Fibroblast of skin of right quadriceps (primary cell): ENCODE data around the gene RYR3.
"Not testable (repeated sequence)": the region's sequence is repeated elsewhere in the genome, so short reads cannot be mapped to it uniquely, and the experiment has no call there.

Experiments used
- DNase-seq: peaks from one replicate; pipeline ENCODE4 v3.0.0-alpha.2; 2013

RYR3 gene

DNA sequence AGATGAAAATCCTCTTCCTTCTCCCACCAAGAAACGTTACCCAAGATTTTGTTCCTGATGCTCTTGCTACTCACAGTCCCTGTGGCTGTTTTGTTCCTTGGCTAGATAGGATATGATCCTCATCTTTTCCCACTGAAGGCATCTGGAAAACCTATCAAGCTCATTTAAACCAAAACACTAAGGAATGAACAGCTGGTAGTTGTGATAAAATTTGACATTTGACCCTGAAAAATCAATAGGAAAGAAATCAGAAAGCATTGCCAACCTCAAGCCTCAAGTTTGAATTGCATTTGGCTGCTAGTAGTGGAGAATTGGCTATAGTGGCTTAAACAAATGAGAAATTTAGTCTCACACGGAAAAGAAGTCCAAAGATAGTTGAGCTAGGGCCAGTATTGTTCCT lies 486.9 kb downstream of the RYR3 start:
- DNase-seq, result no peak

DNA sequence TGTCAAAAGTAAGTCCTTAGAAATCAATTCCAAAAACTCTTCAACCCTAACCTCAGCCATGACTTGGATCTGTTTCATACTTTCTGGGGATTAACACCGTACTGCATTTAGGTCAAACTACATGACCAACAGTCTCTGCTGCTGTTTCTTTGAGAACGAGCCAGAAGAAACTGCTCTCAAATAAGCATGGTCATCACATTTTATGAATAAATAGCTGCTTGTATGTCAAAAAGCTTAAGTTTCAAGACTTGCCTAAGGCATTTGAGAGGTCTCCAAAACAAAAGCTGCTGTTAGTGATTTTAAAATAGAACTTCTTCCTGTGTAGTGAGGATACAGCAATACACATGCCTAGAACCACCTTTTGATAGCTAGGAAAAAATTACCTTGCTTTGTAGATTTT lies 491.2 kb downstream of the RYR3 start:
- DNase-seq, result no peak

DNA sequence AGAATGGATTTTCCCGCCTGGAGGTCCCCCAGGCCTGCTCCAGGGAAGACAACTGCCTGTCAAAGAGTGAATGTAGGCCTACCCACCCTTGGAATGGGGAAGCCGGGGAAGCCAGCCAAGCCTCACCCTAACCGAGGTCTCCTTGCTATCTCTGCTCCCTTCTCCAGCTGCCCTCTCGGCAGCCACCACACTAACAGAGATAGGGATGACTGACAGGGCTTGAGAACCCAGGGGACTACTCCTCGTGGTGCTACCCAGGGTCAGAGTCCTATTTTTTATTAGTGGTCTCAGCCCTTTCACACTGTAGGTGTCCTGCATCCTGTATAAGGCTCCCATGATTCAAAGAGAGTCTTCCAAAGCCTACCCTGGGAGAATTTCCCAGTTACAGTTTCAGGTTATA lies 496.9 kb downstream of the RYR3 start:
- DNase-seq, result no peak

DNA sequence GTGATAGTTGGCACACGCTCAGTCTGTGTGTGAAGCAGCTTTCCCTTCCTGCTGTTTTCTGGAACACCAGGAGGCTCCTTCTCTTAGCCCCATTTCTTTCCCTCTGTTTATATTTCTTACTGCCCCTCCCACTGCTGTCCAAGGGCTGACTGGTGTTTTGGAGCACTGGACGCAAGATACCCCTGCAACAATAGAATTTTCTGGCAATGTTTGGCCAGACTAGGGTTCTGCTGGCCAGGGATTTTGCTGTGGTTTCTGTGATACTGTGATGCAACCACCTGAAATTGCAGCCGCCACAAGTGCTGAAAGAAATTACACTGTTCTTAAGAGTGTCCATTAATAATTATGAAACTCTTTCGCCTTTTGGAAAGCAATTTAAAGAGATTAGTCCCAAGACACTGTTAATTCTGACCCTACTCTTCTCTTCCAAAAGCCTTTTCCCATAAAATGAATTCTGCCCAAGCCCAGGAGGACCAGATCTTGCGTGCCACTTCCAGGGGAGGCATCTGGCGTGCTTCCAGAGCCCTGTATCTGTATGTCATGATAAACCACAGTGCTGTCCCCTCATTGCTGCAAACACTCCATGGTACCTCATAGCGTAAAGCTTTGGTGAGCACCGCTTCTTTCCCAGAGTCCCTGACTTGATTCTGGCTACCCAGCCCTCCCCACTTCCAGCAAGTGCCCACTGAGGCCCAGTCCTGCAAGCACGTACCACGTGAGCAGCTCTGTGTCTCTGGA lies 498.1 kb downstream of the RYR3 start:
- DNase-seq, result no peak

DNA sequence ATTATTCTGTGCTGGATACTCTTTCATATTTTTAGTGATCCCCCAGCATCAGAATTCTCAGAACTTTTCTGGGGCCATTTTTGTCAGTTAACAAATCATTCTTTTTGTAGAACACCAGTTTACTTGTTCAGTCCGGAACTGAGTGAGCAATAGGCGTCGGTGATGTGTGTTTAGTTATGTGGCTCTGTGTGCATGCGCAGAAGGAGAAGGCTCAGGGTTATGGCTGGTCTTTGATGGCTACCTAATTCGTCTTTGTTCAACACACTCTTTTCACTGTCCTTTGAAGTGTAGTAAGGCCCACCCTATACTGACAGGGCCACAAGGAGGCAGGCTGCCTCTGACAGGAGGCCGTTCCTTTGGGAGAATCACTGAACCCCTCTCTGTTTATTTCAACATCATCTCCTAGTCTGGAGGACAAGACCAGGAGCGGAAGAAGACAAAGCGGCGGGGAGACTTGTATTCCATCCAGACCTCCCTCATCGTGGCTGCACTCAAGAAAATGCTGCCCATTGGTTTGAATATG lies 499.4 kb downstream of the RYR3 start:
- DNase-seq, result no peak

DNA sequence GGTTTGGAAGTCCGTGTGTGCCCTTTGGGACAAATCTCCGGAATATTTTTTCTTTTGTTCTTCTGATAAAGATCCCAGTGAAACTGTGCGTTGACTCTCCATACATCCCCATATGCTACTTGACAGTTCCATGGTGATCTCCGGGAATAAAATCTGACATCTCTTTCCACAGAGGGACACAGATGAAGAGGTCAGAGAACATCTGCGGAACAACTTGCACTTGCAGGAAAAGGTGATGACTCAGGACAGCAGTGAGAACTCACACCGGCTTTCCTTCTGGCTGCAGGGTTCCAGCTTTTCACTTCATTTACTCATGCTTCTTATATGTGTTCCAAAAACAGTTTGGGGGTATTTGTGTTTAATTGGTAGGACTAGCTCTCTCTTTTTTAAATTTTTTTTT lies 500.0 kb downstream of the RYR3 start:
- no peak for DNase-seq

DNA sequence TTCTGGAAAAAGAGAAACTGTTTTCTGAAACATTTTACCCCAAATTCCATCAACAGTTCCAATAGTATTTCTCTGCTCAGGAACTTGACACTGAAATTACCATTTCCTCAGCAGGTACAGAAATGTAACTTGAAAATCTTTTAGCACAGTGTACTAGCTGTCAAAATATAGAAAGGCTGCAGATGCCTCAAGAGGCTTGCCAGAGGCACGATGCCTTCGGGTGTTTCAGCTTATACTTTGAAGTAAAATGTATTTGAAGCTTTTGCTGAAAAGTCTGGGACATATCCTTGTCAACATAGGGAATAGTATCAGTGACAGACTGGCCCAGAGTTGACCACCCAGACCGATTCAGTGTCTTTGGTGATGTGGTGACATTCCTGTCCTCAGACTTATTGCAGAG lies 503.1 kb downstream of the RYR3 start:
- DNase-seq, result no peak

DNA sequence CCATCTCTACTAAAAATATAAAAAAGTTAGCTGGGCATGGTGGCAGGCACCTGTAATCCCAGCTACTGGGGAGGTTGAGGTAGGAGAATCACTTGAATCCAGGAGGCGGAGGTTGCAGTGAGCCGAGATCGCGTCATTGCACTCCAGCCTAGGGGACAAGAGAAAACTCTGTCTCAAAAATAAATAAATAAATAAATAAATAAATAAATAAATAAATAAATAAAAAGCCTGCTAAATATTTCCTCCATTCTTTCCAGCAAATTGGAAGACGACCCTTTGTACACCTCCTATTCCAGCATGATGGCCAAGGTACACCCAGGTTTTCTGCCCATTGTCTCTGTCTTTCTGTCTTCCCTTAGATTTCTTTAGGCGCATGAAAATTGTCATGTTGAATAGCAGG lies 508.7 kb downstream of the RYR3 start:
- DNase-seq, result not testable (repeated sequence)

DNA sequence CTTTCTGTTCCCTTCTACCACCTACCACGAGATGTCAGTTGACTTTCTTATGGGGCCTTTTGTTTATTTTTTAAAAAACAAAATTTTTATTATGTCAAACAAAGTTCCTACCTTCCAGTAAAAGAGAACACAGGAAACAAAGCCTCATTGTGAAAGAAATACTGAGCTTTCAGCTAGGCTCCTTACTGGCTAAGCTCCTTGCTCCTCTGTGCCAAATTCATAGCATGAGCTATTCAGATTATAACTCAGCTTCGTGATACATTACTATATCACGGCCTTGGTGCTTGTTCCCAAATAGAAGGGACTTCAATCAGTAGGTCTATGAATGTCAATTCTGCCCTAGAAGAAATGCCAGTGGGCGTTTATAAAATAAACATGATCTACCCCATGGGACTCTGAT lies 511.7 kb downstream of the RYR3 start:
- DNase-seq, result no peak

DNA sequence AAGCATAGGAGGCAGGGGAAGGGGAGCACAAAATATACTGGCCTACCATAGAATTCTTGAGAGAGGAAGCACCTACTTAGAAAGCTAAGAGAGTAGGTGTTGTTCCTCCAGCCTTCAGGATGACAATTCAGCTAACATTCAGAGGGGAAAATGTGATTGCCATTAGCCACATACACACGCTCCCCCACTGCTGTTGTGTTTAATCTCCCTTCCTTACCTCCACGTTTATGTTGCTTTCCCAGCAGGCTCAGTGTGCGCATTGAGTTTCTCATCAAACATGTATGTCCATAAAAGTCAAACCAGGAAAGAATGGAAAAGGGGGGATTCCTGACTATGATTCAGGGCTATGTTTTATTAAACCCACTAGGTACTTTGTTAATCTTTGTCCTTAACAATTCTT lies 512.4 kb downstream of the RYR3 start:
- no peak for DNase-seq

DNA sequence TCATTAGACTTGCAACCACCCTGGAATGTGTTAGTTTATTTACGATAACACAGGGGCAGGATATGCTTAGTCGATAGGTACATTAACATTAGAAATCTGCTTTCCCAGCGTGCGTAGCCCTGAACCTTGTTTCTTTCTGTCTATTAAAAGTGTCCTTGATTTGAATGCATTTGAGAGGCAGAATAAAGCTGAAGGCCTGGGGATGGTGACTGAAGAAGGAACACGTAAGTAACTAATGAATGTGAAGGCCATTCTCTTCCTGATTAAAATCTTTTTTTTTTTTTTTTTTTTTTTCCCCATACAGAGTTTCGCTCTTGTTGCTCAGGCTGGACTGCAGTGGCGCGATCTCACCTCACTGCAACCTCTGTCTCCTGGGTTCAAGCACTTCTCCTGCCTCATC lies 514.7 kb downstream of the RYR3 start:
- DNase-seq, result no peak

DNA sequence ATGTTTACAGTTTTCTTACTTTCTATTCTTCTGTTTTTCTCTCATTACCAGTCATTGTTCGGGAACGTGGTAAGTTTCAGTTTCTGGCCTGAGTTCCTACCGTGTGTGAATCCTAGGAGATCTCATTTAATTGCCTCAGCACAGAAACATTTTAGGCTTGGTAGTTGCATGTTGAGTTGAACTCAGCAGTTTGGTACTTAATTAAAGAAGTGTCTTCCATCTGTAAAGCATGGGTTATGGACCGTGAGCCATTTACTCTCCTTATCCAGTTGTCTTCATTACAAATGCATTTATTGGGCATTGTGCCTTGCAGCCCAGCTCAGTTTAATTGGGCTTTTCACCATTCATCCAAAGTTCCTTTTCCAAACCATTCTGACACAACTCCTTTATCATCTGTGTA lies 515.4 kb downstream of the RYR3 start:
- no peak for DNase-seq

DNA sequence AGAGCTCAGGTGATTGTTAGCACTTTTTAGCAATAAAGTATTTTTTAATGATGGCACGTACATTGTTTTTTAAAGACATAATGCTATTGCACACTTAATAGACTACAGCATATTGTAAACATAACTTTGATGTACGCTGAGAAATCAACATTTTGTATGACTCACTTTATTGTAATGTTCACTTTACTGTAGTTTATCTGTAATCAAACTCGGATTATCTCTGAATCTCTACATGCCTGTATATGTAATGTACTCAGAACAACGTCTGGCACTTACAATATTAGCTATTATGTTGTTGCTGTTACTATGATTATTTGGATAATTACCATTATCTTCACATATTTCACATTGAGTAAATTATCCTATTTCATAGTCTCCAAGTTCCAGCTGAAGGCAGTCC lies 519.6 kb downstream of the RYR3 start:
- DNase-seq, result no peak

DNA sequence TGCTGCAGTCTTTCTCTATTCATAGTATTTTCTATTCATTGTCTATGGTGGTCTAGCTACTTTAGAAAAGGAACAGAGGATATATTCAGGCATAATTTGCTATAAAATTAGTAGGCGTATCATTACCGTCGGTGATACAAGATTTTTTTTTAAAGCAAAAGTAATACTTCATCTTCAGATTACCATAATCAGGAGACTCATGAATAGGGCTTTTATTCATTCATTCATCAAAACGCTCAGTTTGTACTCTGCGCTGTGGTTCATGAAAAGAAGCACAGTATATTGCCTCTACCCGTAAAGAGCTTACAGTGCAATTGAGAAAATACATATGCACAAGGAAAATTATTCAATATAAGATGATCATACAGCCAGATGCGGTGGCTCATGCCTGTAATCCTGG lies 520.9 kb downstream of the RYR3 start:
- DNase-seq, result no peak

DNA sequence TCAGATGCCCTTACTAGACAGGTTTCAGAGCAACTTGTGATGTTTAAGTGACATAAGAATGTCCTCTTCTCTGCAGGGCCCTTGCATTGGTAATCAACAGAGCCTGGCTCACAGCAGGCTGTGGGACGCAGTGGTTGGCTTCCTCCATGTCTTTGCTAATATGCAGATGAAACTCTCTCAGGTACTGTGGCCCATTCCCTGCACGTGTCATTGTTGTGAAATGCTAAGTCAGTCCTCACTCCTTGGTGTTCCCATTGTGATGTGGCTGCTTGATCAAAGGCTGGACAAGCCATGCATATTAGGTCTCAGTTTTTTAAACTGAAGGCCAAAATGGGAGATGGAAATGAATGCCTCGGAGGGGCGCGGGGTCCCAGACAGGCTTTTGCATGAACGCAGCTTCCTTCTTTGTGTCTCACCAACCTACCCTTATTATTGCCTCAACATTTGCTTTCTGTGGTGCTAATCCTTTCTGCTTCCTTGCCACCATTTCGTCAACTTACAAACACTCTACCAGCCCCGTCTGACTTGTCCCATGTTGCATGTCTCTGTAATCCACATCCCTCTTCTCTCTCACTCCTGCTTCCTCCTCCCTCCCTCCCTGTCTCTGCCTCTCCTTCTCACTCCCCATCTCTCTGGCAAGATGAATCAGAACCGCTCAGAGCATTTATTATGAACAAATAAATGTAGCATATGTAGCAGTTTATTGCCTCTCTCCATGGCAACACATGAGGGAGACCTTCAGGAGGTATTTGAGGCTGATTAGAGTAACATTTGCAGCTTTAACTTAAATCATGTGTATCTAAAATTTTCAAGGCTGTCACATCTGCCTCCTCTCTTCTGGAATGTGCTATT lies 524.4 kb downstream of the RYR3 start:
- DNase-seq, result peak; percentile 5

DNA sequence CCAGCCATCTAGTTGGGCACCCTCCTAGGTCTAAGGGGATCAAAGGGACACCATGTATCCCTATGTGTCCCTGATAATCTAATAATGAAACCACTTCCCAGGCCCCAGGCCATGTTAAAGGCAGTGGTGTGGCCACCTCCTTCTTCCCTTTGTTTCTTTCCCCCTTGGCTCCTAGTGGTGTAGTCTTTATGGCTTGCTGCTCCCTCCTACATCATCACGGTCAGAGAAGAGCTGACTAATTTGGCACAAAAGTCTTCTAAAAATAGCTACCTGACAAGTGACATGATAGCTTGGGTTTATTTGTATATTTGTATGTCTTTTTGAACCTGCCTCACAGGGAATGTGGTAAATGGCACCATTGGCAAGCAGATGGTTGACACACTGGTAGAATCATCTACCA lies 526.5 kb downstream of the RYR3 start:
- no peak for DNase-seq

DNA sequence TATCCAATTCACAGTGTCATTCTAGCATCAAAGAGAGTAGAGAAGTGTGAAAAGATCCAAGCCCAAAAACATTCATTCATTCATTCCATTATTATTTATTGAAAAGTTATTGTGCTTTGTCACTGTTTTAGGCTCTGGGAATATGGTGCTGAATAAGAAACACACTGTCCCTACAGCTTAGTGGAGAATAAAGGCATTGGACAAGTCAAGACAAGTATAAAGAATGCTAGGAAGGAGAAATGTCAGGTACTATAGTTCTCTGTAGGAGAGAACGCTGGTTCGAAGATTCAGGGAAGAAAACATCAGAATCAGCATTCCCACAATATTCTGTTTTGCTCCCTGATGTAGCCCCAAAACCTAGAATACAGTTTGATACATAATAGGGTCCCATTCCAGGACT lies 528.8 kb downstream of the RYR3 start:
- no peak for DNase-seq

DNA sequence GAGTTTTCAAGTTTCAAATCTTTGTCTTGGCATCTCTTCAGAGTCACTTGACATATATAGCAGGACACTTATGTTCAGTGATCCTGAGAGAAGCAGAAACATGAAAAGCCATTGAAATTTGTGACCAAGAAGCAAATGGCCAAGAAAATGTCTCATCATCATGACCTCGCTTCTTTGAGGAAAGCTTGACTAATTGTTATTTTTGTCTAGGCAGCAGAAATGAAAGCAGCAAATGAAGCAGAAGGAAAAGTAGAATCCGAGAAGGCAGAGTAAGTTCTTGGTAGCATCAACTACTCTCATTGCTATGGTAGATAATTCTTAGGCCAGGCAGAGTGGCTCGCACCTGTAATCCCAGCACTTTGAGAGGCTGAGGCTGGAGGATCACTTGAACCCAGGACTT lies 529.8 kb downstream of the RYR3 start:
- no peak for DNase-seq

DNA sequence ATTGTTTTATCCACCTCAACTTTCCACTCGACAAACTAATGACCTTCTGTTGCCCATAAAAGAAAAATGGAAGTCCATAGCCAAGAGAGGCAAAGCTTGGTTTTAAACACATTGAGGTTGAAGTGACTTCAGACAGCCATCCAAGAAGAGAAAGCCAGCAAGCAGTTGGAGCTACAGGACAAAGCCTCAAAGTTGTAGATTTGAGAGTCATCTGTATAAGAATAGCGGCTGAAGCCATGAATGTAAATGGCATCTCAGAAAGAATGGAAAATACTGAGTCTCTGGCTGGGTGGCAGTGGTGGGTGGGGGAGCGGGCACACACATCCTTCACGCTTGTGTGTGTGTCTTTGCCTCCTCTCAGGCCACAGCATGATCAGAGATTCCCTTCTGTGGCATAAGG lies 533.4 kb downstream of the RYR3 start:
- DNase-seq, result no peak

DNA sequence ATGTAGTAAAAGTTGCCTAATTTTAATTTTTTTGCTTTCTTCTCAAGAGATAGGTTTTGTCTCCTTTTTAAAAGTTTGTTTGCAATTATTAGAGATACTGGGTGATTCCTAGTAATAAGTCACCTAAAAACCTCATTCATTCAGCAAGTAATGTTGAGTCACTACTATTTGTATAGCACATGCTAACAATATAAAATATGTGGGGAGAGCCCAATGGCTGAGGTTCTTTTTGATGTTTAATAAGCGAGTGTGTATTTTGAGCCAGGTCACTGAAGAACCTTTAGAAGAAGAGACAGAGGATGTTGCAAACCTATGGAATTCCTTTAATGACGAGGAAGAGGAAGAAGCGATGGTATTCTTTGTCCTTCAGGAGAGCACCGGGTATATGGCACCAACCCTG lies 533.8 kb downstream of the RYR3 start:
- no peak for DNase-seq

DNA sequence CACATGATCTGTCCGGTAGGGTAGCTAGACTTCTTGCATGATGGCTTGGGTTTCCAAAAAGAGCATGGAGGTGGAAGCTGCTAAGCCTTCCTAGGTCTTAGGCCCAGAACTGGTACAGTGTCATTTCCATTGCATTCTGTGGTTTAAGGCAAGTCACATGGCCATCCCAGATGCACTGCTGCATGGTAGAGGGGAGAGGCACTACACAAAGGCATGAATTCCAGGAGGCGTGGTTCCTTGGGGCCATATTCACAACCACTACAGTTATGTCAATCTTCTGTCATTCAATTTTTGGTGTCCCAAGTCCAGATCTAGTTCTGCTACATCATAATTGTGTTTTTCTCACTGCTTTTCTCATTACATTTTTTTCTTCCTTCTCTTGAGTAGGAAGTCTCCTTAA lies 535.4 kb downstream of the RYR3 start:
- no peak for DNase-seq

DNA sequence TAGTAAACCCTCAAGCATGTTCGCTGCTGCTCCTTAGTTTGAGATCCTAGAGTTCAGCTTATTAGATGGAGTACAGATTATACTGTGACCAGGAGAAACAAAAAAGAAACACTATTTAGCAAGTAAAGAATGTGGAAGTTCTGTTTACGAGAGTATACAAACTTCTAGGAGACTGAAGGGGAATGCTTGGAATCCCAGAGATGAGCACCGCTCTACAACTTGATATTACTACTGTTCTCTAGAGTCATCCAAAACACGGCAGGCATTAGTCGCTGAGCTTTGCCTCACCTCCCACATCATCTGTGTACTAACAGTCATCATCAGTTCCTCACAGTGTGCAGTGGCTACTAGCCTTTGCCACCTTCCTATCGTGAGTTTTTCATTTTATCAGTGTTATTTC lies 536.1 kb downstream of the RYR3 start:
- DNase-seq, result no peak

DNA sequence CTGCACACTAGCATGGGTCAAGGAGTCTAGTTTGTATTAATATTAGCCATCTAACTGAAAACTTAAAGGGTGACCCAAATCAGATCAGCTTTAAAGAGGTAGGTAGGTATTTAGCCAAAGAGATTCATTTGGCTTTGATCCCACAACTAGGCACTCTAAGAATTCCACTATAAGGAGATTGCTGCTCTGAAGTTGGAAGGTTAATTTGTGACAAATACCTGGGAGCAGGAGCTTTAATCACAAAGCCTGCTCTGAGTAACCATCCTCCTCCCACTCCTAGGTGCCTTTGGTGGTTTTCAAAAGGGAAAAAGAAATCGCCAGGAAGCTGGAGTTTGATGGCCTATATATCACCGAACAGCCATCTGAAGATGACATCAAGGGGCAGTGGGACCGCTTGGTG lies 537.2 kb downstream of the RYR3 start:
- DNase-seq, result no peak

DNA sequence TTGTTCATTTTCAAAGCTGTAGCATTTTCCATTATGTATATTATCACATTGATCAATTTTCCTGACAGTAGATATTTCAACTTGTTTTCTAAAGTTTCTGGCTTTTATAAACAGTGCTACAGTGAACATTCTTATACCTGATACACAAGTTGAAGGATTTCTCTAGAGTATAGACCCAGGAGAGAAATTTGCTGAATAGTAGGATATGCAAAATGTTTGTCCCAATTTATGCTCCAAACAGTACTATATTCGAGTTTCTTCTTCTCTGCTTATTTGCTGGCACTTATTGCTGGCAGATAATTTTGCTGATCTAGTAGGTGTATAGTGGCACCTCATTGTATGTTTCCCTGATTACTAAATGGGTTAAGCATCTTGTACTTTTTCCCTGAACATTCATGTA lies 540.3 kb downstream of the RYR3 start:
- no peak for DNase-seq
